ENCODE results near the gene KIRREL3. TPM values are rescaled to one million over a fixed set of nuclear protein-coding genes. Genes with fewer than 3 reads are reported as not detected.

Gene KIRREL3
- total RNA-seq, 1 donor from 2014 or later, result not detected

GRCh38 chr11:126476266-126476924, 524.2 kb downstream of the KIRREL3 start:
- Mint-ChIP-seq H3K36me3 (ENCODE audit: low read depth) (no peaks in the 10 kb centered on the region), H3K9me3 (no peaks in the 10 kb centered on the region), H3K4me3 (ENCODE audit: low read depth) (no peak overlapping the region), H3K4me1 (ENCODE audit: low read depth) (peaks cover 16% of the 10 kb centered on the region), H3K27me3 (ENCODE audit: low read depth) (no peaks in the 10 kb centered on the region), H3K27ac (no peak overlapping the region)
- intact Hi-C loops (cut with micrococcal nuclease), result no loop called here
- no peak for DNase-seq (ENCODE audit: low spot score)

GRCh38 chr11:126475014-126475991, 525.3 kb downstream of the KIRREL3 start:
- Mint-ChIP-seq H3K27me3 (ENCODE audit: low read depth) (no peaks in the 10 kb centered on the region), H3K9me3 (no peaks in the 10 kb centered on the region), H3K27ac (no peak overlapping the region)

GRCh38 chr11:126474220-126474619, 526.4 kb downstream of the KIRREL3 start:
- peaks cover 8% of the 10 kb centered on the region for H3K4me1 Mint-ChIP-seq (ENCODE audit: low read depth)
- no peak for DNase-seq (ENCODE audit: low spot score)
- H3K36me3 Mint-ChIP-seq (ENCODE audit: low read depth), result no peaks in the 10 kb centered on the region
- no peaks in the 10 kb centered on the region for H3K9me3 Mint-ChIP-seq
- intact Hi-C loops (cut with micrococcal nuclease), result no loop called here
- no peaks in the 10 kb centered on the region for H3K27me3 Mint-ChIP-seq (ENCODE audit: low read depth)
- H3K4me3 Mint-ChIP-seq (ENCODE audit: low read depth), result no peak overlapping the region
- H3K27ac Mint-ChIP-seq, result no peak overlapping the region

More at GRCh38 chr11:126475014-126475991, 525.3 kb downstream of the KIRREL3 start:
- Mint-ChIP-seq H3K4me3 (ENCODE audit: low read depth) (no peak overlapping the region), H3K4me1 (ENCODE audit: low read depth) (peaks cover 11% of the 10 kb centered on the region), H3K36me3 (ENCODE audit: low read depth) (no peaks in the 10 kb centered on the region)
- DNase-seq (ENCODE audit: low spot score), result no peak
- intact Hi-C loops (cut with micrococcal nuclease), result no loop called here

- no peak for DNase-seq (ENCODE audit: low spot score)
- Mint-ChIP-seq H3K27ac (no peak overlapping the region), H3K4me3 (ENCODE audit: low read depth) (no peak overlapping the region), H3K9me3 (no peaks in the 10 kb centered on the region), H3K4me1 (ENCODE audit: low read depth) (peaks cover 4% of the 10 kb centered on the region), H3K27me3 (ENCODE audit: low read depth) (no peaks in the 10 kb centered on the region), H3K36me3 (ENCODE audit: low read depth) (no peaks in the 10 kb centered on the region)
- intact Hi-C loops (cut with micrococcal nuclease), result no loop called here
Measured at GRCh38 chr11:126473269-126473668, 527.3 kb downstream of the KIRREL3 start.

GRCh38 chr11:126469311-126469710, 531.3 kb downstream of the KIRREL3 start:
- peaks cover 21% of the 10 kb centered on the region for H3K4me1 Mint-ChIP-seq (ENCODE audit: low read depth)
- H3K27me3 Mint-ChIP-seq (ENCODE audit: low read depth), result peaks cover 6% of the 10 kb centered on the region
- no peaks in the 10 kb centered on the region for H3K36me3 Mint-ChIP-seq (ENCODE audit: low read depth)
- intact Hi-C loops (cut with micrococcal nuclease), result no loop called here
- H3K9me3 Mint-ChIP-seq, result peaks cover 2% of the 10 kb centered on the region
- DNase-seq (ENCODE audit: low spot score), result no peak
- no peak overlapping the region for H3K4me3 Mint-ChIP-seq (ENCODE audit: low read depth)
- no peak overlapping the region for H3K27ac Mint-ChIP-seq

GRCh38 chr11:126468102-126468521, 532.5 kb downstream of the KIRREL3 start:
- H3K9me3 Mint-ChIP-seq, result peaks cover 4% of the 10 kb centered on the region
- no peak for DNase-seq (ENCODE audit: low spot score)
- H3K27me3 Mint-ChIP-seq (ENCODE audit: low read depth), result peaks cover 11% of the 10 kb centered on the region
- H3K4me3 Mint-ChIP-seq (ENCODE audit: low read depth), result no peak overlapping the region
- intact Hi-C loops (cut with micrococcal nuclease), result no loop called here
- peaks cover 21% of the 10 kb centered on the region for H3K4me1 Mint-ChIP-seq (ENCODE audit: low read depth)
- no peaks in the 10 kb centered on the region for H3K36me3 Mint-ChIP-seq (ENCODE audit: low read depth)
- H3K27ac Mint-ChIP-seq, result no peak overlapping the region

- DNase-seq (ENCODE audit: low spot score), result no peak
- Mint-ChIP-seq H3K27me3 (ENCODE audit: low read depth) (peaks cover 11% of the 10 kb centered on the region), H3K36me3 (ENCODE audit: low read depth) (no peaks in the 10 kb centered on the region), H3K9me3 (peaks cover 4% of the 10 kb centered on the region), H3K27ac (no peak overlapping the region), H3K4me3 (ENCODE audit: low read depth) (no peak overlapping the region), H3K4me1 (ENCODE audit: low read depth) (peaks cover 21% of the 10 kb centered on the region)
- intact Hi-C loops (cut with micrococcal nuclease), result loop anchor here (2.0 kb wide), 1 partner anchor 13 kb away; no protein-coding TSS in a partner anchor
Measured at GRCh38 chr11:126467471-126467870, 533.1 kb downstream of the KIRREL3 start.

- intact Hi-C loops (cut with micrococcal nuclease), result loop anchor here (2.0 kb wide), 1 partner anchor 14 kb away; no protein-coding TSS in a partner anchor
- Mint-ChIP-seq H3K4me3 (ENCODE audit: low read depth) (no peak overlapping the region), H3K36me3 (ENCODE audit: low read depth) (no peaks in the 10 kb centered on the region), H3K9me3 (peaks cover 4% of the 10 kb centered on the region), H3K27me3 (ENCODE audit: low read depth) (peaks cover 11% of the 10 kb centered on the region), H3K27ac (no peak overlapping the region), H3K4me1 (ENCODE audit: low read depth) (peaks cover 21% of the 10 kb centered on the region)
- DNase-seq (ENCODE audit: low spot score), result no peak
Measured at GRCh38 chr11:126467046-126467370, 533.6 kb downstream of the KIRREL3 start.

- intact Hi-C loops (cut with micrococcal nuclease), result loop anchor here (2.0 kb wide), 1 partner anchor 14 kb away; no protein-coding TSS in a partner anchor
- no peak for DNase-seq (ENCODE audit: low spot score)
- Mint-ChIP-seq H3K4me1 (ENCODE audit: low read depth) (peaks cover 21% of the 10 kb centered on the region), H3K4me3 (ENCODE audit: low read depth) (peak overlapping the region; percentile 37), H3K27me3 (ENCODE audit: low read depth) (peaks cover 11% of the 10 kb centered on the region), H3K36me3 (ENCODE audit: low read depth) (no peaks in the 10 kb centered on the region), H3K9me3 (peaks cover 4% of the 10 kb centered on the region), H3K27ac (no peak overlapping the region)
Measured at GRCh38 chr11:126466236-126467045, 534.1 kb downstream of the KIRREL3 start.

GRCh38 chr11:126465573-126466188, 534.9 kb downstream of the KIRREL3 start:
- intact Hi-C loops (cut with micrococcal nuclease), result loop anchor here (2.0 kb wide), 1 partner anchor 15 kb away; no protein-coding TSS in a partner anchor
- DNase-seq (ENCODE audit: low spot score), result peak; percentile 34
- Mint-ChIP-seq H3K4me3 (ENCODE audit: low read depth) (peak overlapping the region; percentile 37), H3K9me3 (peaks cover 4% of the 10 kb centered on the region), H3K27ac (peak overlapping the region; percentile 75), H3K27me3 (ENCODE audit: low read depth) (peaks cover 11% of the 10 kb centered on the region), H3K4me1 (ENCODE audit: low read depth) (peaks cover 21% of the 10 kb centered on the region), H3K36me3 (ENCODE audit: low read depth) (no peaks in the 10 kb centered on the region)

- DNase-seq (ENCODE audit: low spot score), result no peak
- H3K4me1 Mint-ChIP-seq (ENCODE audit: low read depth), result peaks cover 21% of the 10 kb centered on the region
- no peak overlapping the region for H3K4me3 Mint-ChIP-seq (ENCODE audit: low read depth)
- H3K36me3 Mint-ChIP-seq (ENCODE audit: low read depth), result no peaks in the 10 kb centered on the region
- intact Hi-C loops (cut with micrococcal nuclease), result no loop called here
- H3K9me3 Mint-ChIP-seq, result peaks cover 4% of the 10 kb centered on the region
- peaks cover 11% of the 10 kb centered on the region for H3K27me3 Mint-ChIP-seq (ENCODE audit: low read depth)
- H3K27ac Mint-ChIP-seq, result no peak overlapping the region
Measured at GRCh38 chr11:126464796-126465195, 535.8 kb downstream of the KIRREL3 start.

GRCh38 chr11:126462422-126462821, 538.1 kb downstream of the KIRREL3 start:
- H3K4me1 Mint-ChIP-seq (ENCODE audit: low read depth), result peaks cover 21% of the 10 kb centered on the region
- no peaks in the 10 kb centered on the region for H3K36me3 Mint-ChIP-seq (ENCODE audit: low read depth)
- H3K27ac Mint-ChIP-seq, result no peak overlapping the region
- peaks cover 11% of the 10 kb centered on the region for H3K27me3 Mint-ChIP-seq (ENCODE audit: low read depth)
- H3K4me3 Mint-ChIP-seq (ENCODE audit: low read depth), result no peak overlapping the region
- peaks cover 4% of the 10 kb centered on the region for H3K9me3 Mint-ChIP-seq
- intact Hi-C loops (cut with micrococcal nuclease), result no loop called here
- DNase-seq (ENCODE audit: low spot score), result no peak
